ENCODE data around the gene BRSK2.
"Not testable (repeated sequence)": the region's sequence is repeated elsewhere in the genome, so short reads cannot be mapped to it uniquely, and the experiment has no call there.

Gene BRSK2

DNA sequence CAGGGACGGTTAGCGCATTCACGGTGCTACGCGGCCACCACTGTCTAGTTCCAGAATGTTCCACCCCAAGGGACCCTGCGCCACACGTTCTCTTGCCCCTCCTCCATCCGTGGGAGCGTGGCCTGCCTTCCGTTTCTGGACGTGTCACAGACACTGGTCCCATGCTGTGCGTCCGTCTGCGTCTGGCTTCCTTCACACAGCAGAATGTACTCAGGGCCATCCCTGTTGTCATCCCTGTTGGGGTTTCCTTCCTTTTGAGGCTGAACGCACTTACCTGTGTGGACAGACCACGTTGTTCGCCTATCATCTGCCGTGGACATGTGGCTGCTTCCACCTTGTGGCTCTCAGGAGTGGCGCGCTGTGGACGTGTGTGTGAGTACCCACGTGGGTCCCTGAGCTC is 24.9 kb downstream of the BRSK2 start:
- H3K4me3 ChIP-seq (ENCODE audit: low read length): no peak overlapping the region
- DNase-seq (ENCODE audit: low read depth): no peak
- TF ChIP-seq, protein P1, sequence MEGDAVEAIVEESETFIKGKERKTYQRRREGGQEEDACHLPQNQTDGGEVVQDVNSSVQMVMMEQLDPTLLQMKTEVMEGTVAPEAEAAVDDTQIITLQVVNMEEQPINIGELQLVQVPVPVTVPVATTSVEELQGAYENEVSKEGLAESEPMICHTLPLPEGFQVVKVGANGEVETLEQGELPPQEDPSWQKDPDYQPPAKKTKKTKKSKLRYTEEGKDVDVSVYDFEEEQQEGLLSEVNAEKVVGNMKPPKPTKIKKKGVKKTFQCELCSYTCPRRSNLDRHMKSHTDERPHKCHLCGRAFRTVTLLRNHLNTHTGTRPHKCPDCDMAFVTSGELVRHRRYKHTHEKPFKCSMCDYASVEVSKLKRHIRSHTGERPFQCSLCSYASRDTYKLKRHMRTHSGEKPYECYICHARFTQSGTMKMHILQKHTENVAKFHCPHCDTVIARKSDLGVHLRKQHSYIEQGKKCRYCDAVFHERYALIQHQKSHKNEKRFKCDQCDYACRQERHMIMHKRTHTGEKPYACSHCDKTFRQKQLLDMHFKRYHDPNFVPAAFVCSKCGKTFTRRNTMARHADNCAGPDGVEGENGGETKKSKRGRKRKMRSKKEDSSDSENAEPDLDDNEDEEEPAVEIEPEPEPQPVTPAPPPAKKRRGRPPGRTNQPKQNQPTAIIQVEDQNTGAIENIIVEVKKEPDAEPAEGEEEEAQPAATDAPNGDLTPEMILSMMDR (IDR thresholded peaks at IDR 0.05; ENCODE audit: insufficient read depth, low read depth, low read length, missing control alignments): no peak

DNA sequence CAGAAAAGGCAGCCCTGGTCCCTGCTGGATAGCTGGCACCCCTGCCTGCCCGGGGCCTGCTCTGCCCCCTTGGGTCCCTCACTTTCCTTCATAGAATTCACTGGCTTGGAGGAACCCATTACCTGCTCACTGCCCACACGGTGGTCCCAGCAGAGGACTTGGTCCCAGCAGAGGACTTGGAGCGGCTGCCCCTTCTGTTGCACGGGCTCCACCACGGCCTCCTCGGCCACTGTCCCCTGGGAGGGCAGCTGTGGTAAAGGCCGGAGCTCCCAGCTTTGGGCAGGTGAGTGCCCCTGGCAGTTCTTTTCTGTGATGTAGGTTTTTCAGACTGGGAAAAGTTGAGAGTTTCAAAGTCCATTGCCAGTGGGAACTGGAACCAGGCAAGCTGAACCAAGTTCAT is 25.9 kb downstream of the BRSK2 start:
- no peak overlapping the region for H3K4me3 ChIP-seq (ENCODE audit: low read length)
- TF ChIP-seq, protein P1 (IDR thresholded peaks at IDR 0.05; ENCODE audit: insufficient read depth, low read depth, low read length, missing control alignments): no peak
- no peak for DNase-seq (ENCODE audit: low read depth)

DNA sequence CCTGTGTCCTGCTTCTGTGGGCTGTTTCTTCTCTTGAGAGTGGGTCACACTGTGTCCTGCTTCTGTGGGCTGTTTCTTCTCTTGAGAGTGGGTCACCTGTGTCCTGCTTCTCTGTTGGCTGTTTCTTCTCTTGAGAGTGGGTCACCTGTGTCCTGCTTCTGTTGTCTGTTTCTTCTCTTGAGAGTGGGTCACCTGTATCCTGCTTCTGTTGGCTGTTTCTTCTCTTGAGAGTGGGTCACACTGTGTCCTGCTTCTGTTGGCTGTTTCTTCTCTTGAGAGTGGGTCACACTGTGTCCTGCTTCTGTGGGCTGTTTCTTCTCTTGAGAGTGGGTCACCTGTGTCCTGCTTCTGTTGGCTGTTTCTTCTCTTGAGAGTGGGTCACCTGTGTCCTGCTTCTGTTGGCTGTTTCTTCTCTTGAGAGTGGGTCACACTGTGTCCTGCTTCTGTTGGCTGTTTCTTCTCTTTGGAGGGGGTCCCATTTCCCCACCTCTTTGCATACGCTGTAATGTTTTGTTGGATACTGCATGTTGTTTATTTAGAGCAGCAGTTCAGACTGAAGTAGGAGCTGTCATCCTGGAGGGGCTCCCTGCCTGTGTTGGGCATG is 28.6 kb downstream of the BRSK2 start:
- DNase-seq (ENCODE audit: low read depth): not testable (repeated sequence)

DNA sequence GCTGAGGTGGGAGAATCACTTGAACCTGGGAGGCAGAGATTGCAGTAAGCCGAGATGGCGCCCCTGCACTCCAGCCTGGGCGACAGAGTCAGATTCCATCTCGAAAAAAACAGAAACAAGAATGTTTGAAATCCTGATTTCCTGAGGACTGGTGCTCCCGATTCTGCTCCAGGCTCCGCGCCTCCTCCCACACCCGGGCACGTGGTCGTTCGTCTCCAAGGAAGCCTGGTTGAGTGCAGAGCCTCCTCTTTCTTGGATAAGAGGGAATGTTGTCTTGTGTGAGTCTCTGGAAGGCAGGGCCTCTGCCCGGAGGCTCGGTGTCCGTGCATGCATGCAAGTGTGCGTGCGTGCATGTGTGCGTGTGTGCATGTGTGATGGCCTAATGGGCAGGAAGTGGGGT is 30.1 kb downstream of the BRSK2 start:
- no peak for DNase-seq (ENCODE audit: low read depth)
- H3K4me3 ChIP-seq (ENCODE audit: low read length): no peak overlapping the region
- TF ChIP-seq, protein P1 (IDR thresholded peaks at IDR 0.05; ENCODE audit: insufficient read depth, low read depth, low read length, missing control alignments): no peak

More for the DNA sequence above, 28.6 kb downstream of the BRSK2 start:
- H3K4me3 ChIP-seq (ENCODE audit: low read length): not testable (repeated sequence)

DNA sequence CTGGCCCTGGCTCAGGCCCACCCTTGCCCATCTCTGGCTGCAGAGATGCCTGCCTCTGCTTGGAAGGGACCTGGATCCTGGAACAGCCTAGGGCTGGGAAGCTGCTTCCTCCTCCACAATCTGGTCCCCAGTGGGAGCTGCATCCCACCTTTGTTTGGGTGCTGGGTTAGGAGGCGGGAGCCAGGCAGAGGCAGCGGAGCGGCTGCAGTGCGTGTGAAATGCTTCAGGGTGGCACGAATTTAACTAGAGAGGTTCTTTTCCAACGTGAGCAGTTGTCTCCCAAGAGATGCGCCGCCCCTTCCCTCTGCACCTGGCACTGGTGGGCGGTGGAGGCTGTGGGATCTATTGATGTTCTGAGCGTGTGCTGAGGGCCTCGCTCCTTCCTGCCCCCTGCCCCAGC is 31.6 kb downstream of the BRSK2 start:
- H3K4me3 ChIP-seq (ENCODE audit: low read length): no peak overlapping the region
- DNase-seq (ENCODE audit: low read depth): no peak
- TF ChIP-seq, protein P1 (IDR thresholded peaks at IDR 0.05; ENCODE audit: insufficient read depth, low read depth, low read length, missing control alignments): no peak

DNA sequence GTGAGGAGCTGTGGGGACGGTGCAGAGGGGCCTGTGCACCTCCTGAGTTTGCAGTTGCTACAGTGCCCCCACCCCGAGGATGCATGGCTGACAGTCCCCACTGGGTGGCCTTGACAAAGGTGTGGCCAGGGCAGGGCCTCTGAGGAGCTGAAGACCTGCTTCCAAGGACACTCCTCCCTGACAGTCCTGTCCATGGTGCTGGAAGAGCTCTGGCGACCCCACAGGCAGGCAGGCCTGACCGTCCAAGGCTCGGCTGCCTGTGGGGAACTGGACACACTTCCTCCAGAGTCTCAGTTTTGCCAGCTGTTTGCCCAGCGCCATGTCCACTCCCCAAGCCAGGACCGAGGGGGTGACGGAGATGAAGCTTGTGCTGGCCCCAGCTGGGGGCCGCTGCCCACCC is 32.7 kb downstream of the BRSK2 start:
- DNase-seq (ENCODE audit: low read depth): no peak
- no peak overlapping the region for H3K4me3 ChIP-seq (ENCODE audit: low read length)
- TF ChIP-seq, protein P1 (IDR thresholded peaks at IDR 0.05; ENCODE audit: insufficient read depth, low read depth, low read length, missing control alignments): no peak

DNA sequence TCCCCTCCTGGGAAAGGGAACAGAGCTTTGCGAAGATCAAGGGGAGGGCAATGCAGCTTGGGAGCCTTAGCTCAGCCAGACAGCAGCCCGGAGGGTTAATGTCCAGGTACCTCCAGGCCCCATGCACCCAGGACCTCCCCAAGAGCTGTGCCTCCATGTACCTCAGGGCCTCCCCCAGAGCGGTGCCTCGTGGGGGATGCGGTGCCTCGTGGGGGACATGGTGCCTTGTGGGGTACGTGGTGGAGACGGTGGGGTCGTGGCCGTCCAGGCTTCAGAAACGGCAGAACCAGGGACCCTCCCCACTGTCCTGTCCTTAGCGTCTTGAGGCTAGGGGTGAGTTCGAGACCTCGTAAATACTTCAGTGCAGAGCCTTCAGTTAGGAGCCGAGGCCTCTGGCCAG is 33.2 kb downstream of the BRSK2 start:
- no peak overlapping the region for H3K4me3 ChIP-seq (ENCODE audit: low read length)
- DNase-seq (ENCODE audit: low read depth): no peak
- TF ChIP-seq, protein P1 (IDR thresholded peaks at IDR 0.05; ENCODE audit: insufficient read depth, low read depth, low read length, missing control alignments): no peak

DNA sequence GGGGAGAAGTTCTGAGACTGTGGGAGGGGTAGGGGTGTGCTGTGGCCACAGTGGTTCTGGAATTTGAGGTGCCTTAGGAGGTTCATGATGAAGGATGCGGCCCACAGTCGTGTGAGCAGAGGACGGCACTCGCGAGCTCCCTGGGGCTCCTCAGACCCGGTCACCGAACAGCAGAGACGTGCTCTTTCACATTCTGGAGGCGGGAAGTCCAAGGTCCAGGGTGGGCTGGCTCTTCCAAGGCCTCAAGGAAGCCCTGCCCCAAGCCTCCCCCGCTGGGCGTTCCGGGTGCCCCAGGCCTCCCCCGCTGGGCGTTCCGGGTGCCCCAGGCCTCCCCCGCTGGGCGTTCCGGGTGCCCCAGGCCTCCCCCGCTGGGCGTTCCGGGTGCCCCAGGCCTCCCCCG is 33.7 kb downstream of the BRSK2 start:
- not testable (repeated sequence) for DNase-seq (ENCODE audit: low read depth); H3K4me3 ChIP-seq (ENCODE audit: low read length)

Data from epithelial cell of esophagus (primary cell).